HEK293T (cell line): ENCODE measurements around the gene TBP.

Experiments
- CTCF ChIA-PET: fragments of 350-600 bp; formaldehyde crosslinking; extraction: SDS; loops from one replicate; lab custom pipeline; 2021; ENCODE audit warnings: antibody characterized with exemption, inconsistent platforms; lab: Yijun Ruan, JAX
- POLR2A ChIA-PET: fragments of 350-600 bp; formaldehyde crosslinking; extraction: SDS; loops from one replicate; lab custom pipeline; 2020; ENCODE audit warnings: antibody characterized with exemption, inconsistent platforms; lab: Yijun Ruan, JAX
- DNase-seq: peaks from one replicate; pipeline ENCODE4 v3.0.0; 2012; ENCODE audit warnings: mixed read lengths; ENCODE audit errors: extremely low spot score
- ARNT ChIP-seq: fragments of 450-650 bp; IDR thresholded peaks from 2 replicates; pipeline ENCODE4 v1.6.1; 2017; ENCODE audit warnings: mild to moderate bottlenecking
- BHLHE40 ChIP-seq: fragments of 450-650 bp; IDR thresholded peaks from 2 replicates; pipeline ENCODE4 v1.6.1; 2016; ENCODE audit warnings: mild to moderate bottlenecking, moderate library complexity, borderline replicate concordance
- CTBP1 ChIP-seq: fragments of 450-650 bp; IDR thresholded peaks from 2 replicates; pipeline ENCODE4 v1.6.1; 2016; ENCODE audit warnings: borderline replicate concordance
- ELF4 ChIP-seq: fragments of 450-650 bp; IDR thresholded peaks from 2 replicates; pipeline ENCODE4 v1.6.1; 2017; ENCODE audit warnings: antibody characterized with exemption
- FOXA1 ChIP-seq: fragments of 450-650 bp; IDR thresholded peaks from 2 replicates; pipeline ENCODE4 v1.6.1; 2016; ENCODE audit warnings: mild to moderate bottlenecking
- FOXK2 ChIP-seq: fragments of 450-650 bp; IDR thresholded peaks from 2 replicates; pipeline ENCODE4 v1.6.1; 2016; ENCODE audit warnings: mild to moderate bottlenecking
- FOXM1 ChIP-seq: fragments of 450-650 bp; IDR thresholded peaks from 2 replicates; pipeline ENCODE4 v1.6.1; 2017; ENCODE audit warnings: mild to moderate bottlenecking, borderline replicate concordance
- HDGF ChIP-seq: fragments of 450-650 bp; IDR thresholded peaks from 2 replicates; pipeline ENCODE4 v1.6.1; 2017; ENCODE audit warnings: antibody characterized with exemption, borderline replicate concordance
- L3MBTL2 ChIP-seq: fragments of 450-650 bp; conservative IDR thresholded peaks from 2 replicates; pipeline ENCODE4 v1.6.1; 2016; ENCODE audit warnings: mild to moderate bottlenecking
- LEF1 ChIP-seq: fragments of 450-650 bp; IDR thresholded peaks from 2 replicates; pipeline ENCODE4 v1.6.1; 2017; ENCODE audit warnings: mild to moderate bottlenecking, borderline replicate concordance
- NFRKB ChIP-seq: fragments of 450-650 bp; IDR thresholded peaks from 2 replicates; pipeline ENCODE4 v1.6.1; 2016; ENCODE audit warnings: mild to moderate bottlenecking, moderate library complexity
- SP1 ChIP-seq: fragments of 450-650 bp; IDR thresholded peaks from 2 replicates; pipeline ENCODE4 v1.6.1; 2017
- SUZ12 ChIP-seq: fragments of 450-650 bp; IDR thresholded peaks from 2 replicates; pipeline ENCODE4 v1.6.1; 2016; ENCODE audit warnings: mild to moderate bottlenecking
- TARDBP ChIP-seq: fragments of 450-650 bp; IDR thresholded peaks from 2 replicates; pipeline ENCODE4 v1.6.1; 2016
- ZNF384 ChIP-seq: fragments of 450-650 bp; IDR thresholded peaks from 2 replicates; pipeline ENCODE4 v1.6.1; 2016
- TF ChIP-seq, protein P1 (sequence below): fragments of 450-650 bp; IDR thresholded peaks from 2 replicates; pipeline ENCODE4 v1.6.1; 2016

The TBP gene

GRCh38 chr6:170564936-170565530, 10.9 kb downstream of the TBP start:
- DNase-seq: no peak
- CTCF ChIA-PET: interaction anchor here (0.6 kb wide), 1 partner anchor 1608 kb away, joined by 3 read pairs; no protein-coding TSS in a partner anchor
- POLR2A ChIA-PET: interaction anchor here (0.7 kb wide), 1 partner anchor 11 kb away, joined by 4 read pairs; the partner anchor contains the start of gene TBP
- no peak for TF ChIP-seq FOXM1
- TF ChIP-seq CTBP1: no peak
- no peak for TF ChIP-seq BHLHE40
- TF ChIP-seq TARDBP: no peak
- no peak for TF ChIP-seq ZNF384
- TF ChIP-seq ARNT: no peak
- no peak for TF ChIP-seq L3MBTL2
- TF ChIP-seq FOXA1: no peak
- TF ChIP-seq HDGF: no peak
- TF ChIP-seq ELF4: no peak

- ChIA-PET POLR2A (interaction anchor here (2.6 kb wide), 1 partner anchor 12 kb away, joined by 8 read pairs; the partner anchor contains the start of gene PDCD2), CTCF (interaction anchor here (1.9 kb wide), 1 partner anchor 11 kb away, joined by 4 read pairs; no protein-coding TSS in a partner anchor)
- TF ChIP-seq CTBP1 (no peak), FOXM1 (no peak), FOXK2 (no peak), TARDBP (no peak), FOXA1 (no peak), L3MBTL2 (no peak), SUZ12 (no peak), HDGF (no peak), ELF4 (no peak), LEF1 (no peak), BHLHE40 (no peak), ARNT (no peak), ZNF384 (no peak), SP1 (no peak), NFRKB (no peak)
- TF ChIP-seq, protein P1, sequence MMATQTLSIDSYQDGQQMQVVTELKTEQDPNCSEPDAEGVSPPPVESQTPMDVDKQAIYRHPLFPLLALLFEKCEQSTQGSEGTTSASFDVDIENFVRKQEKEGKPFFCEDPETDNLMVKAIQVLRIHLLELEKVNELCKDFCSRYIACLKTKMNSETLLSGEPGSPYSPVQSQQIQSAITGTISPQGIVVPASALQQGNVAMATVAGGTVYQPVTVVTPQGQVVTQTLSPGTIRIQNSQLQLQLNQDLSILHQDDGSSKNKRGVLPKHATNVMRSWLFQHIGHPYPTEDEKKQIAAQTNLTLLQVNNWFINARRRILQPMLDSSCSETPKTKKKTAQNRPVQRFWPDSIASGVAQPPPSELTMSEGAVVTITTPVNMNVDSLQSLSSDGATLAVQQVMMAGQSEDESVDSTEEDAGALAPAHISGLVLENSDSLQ: no peak
- no peak for DNase-seq
Measured at GRCh38 chr6:170572704-170573466, 18.7 kb downstream of the TBP start.

GRCh38 chr6:170575250-170575649, 21.1 kb downstream of the TBP start:
- POLR2A ChIA-PET: interaction anchor here (1.1 to 2.6 kb wide), 2 partner anchors 9 to 22 kb away, joined by 3 to 8 read pairs; partner anchors contain the start of genes PDCD2, PSMB1 and TBP

DNA sequence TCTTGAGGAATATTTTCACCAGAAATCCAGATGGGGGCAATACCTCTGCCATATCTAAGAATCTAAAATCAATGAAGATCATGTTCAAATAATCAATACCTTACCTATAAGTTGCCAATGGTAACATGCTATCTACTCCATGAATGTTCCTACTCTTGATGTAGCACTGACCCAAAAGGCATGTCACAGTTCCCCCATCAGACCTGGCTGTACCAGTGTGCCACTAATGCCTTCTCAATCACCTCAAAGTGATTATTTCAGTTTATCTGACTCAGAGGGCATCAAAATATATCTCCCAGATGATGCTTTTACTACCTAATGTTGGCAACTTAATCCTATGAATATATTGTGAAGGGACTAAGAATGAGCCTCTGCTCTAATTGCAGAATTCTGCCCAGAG, 24.7 kb downstream of the TBP start:
- TF ChIP-seq NFRKB (no peak), ARNT (no peak), BHLHE40 (no peak)
- TF ChIP-seq, protein P1: no peak
- DNase-seq: no peak
- POLR2A ChIA-PET: no interaction called here
- CTCF ChIA-PET: no interaction called here

More at GRCh38 chr6:170575250-170575649, 21.1 kb downstream of the TBP start:
- CTCF ChIA-PET: no interaction called here
- TF ChIP-seq, protein P1: no peak
- no peak for TF ChIP-seq SP1
- no peak for TF ChIP-seq ARNT
- no peak for TF ChIP-seq BHLHE40
- TF ChIP-seq FOXM1: no peak
- TF ChIP-seq FOXA1: no peak
- no peak for TF ChIP-seq TARDBP
- TF ChIP-seq HDGF: no peak
- no peak for TF ChIP-seq CTBP1
- TF ChIP-seq L3MBTL2: no peak
- TF ChIP-seq FOXK2: no peak
- TF ChIP-seq ELF4: no peak
- TF ChIP-seq SUZ12: no peak
- peak; percentile 33 for DNase-seq

- ChIA-PET CTCF (interaction anchor here (1.2 kb wide), 1 partner anchor 10 kb away, joined by 4 read pairs; no protein-coding TSS in a partner anchor), POLR2A (interaction anchor here (0.7 to 2.0 kb wide), 10 partner anchors 10 to 832 kb away, joined by 3 to 17 read pairs (median 4); partner anchors contain the start of genes ERMARD and TBP)
- no peak for TF ChIP-seq CTBP1
- no peak for TF ChIP-seq NFRKB
- no peak for TF ChIP-seq ARNT
- peak; percentile 14 for DNase-seq
Measured at GRCh38 chr6:170583756-170584180, 29.6 kb downstream of the TBP start.
